Measurements from ENCODE around the gene IRS4.

The IRS4 gene

DNA sequence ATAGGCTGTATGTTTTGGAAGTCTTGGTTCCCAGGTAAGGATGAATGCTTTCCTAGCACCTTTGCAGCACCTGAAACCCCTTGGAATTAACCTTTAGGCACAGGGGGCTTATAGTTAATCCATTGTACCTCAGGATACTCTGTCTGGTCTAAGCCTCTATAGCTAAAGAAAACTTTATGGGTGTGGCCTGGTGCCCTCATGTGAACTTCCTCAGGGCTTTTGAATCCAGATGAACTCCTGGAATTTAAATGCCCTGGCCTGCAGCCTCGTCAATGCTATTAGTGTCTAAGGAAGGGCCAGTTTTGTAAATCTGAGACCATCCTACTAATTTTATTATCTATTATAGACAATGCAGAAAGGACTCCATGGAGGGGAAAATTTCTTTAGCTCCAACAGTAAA, 33.8 kb downstream of the IRS4 start:
- Mint-ChIP-seq H3K4me3 (no peak overlapping the region), H3K9me3 (no peaks in the 10 kb centered on the region), H3K27ac (no peak overlapping the region), H3K4me1 (ENCODE audit: low read depth) (no peaks in the 10 kb centered on the region), H3K27me3 (no peaks in the 10 kb centered on the region), H3K36me3 (ENCODE audit: low read depth) (no peaks in the 10 kb centered on the region)

DNA sequence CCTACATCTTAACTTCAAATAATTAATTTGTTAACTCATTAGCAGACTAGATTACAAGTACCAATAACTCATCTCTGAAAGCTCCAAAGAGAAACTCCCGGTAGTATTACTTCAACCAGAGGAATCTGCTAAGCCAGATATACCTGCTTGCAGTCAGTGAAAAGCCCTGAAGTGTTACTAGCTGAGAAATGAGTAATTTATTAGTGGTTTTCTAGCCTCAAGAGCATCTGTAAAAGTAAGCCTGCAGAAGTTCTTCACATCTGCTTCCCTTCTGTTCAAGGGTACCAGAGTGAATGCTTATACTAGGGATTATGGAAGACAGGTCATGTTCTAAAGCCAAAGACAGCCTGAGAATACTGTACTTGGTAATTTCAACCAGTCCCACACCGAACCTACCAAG, 34.7 kb downstream of the IRS4 start:
- no peak overlapping the region for H3K27ac Mint-ChIP-seq
- no peaks in the 10 kb centered on the region for H3K4me1 Mint-ChIP-seq (ENCODE audit: low read depth)
- H3K27me3 Mint-ChIP-seq: no peaks in the 10 kb centered on the region
- H3K4me3 Mint-ChIP-seq: no peak overlapping the region
- no peaks in the 10 kb centered on the region for H3K9me3 Mint-ChIP-seq
- H3K36me3 Mint-ChIP-seq (ENCODE audit: low read depth): no peaks in the 10 kb centered on the region

DNA sequence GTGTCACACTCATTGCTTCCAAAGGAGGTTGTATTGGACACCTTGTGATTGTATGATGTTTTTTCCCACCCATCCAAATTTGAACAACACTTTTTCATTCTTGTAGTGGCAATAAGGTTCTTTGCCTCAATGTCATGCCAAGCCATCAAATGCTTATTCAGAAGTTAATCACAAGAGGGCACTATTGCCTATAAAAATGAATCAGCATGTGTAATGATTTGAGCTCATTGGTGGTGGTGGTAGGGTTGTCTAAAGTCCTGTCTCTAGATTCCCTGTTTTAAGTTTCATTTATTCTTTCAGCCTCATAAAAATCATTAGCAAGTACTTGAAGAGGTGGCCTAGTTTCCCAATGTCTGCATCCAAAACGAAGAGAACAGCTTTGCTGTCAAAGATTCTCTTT, 37.0 kb downstream of the IRS4 start:
- H3K36me3 Mint-ChIP-seq (ENCODE audit: low read depth): no peaks in the 10 kb centered on the region
- no peak overlapping the region for H3K27ac Mint-ChIP-seq
- H3K4me1 Mint-ChIP-seq (ENCODE audit: low read depth): no peaks in the 10 kb centered on the region
- no peak overlapping the region for H3K4me3 Mint-ChIP-seq
- no peaks in the 10 kb centered on the region for H3K9me3 Mint-ChIP-seq
- H3K27me3 Mint-ChIP-seq: no peaks in the 10 kb centered on the region

DNA sequence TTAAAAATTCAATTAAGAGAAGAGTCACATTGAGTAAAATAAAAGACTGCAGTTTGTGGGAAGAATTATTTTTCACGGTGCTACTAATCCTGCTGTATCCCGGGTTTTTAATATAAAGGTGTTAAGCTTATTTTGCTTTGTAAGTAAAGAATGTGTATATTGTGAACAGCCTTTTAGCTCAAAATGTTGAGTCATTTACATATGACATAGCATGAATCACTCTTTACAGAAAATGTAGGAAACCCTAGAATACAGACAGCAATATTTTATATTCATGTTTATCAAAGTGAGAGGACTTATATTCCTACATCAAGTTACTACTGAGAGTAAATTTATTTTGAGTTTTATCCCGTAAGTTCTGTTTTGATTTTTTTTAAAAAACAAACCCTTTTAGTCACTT, 39.7 kb downstream of the IRS4 start:
- H3K27ac Mint-ChIP-seq: no peak overlapping the region
- no peaks in the 10 kb centered on the region for H3K4me1 Mint-ChIP-seq (ENCODE audit: low read depth)
- H3K4me3 Mint-ChIP-seq: no peak overlapping the region
- no peaks in the 10 kb centered on the region for H3K27me3 Mint-ChIP-seq
- H3K9me3 Mint-ChIP-seq: no peaks in the 10 kb centered on the region
- no peaks in the 10 kb centered on the region for H3K36me3 Mint-ChIP-seq (ENCODE audit: low read depth)
